Smooth muscle cell (in vitro differentiated cells): ENCODE data around the gene KCNMA1. TPM values are rescaled to one million over a fixed set of nuclear protein-coding genes. Genes with fewer than 3 reads are reported as not detected.

Experiments used
- DNase-seq: peaks from one replicate; lab custom pipeline; 2025; ENCODE audit not compliant: unreplicated experiment; lab: John Stamatoyannopoulos, UW
- H2AFZ ChIP-seq: fragments of 200-600 bp; sonication (generic); 2 replicates; pipeline ENCODE4 v1.6.0; 2016; ENCODE audit warnings: antibody characterized with exemption, low read depth, mild to moderate bottlenecking
- H3F3A ChIP-seq: fragments of 200-600 bp; sonication (generic); 2 replicates; pipeline ENCODE4 v1.6.0; 2017; ENCODE audit warnings: antibody characterized with exemption, low read depth
- H3K27ac ChIP-seq: fragments of 200-600 bp; sonication (generic); 2 replicates; pipeline ENCODE4 v1.5.1; 2016; ENCODE audit warnings: low read depth, mild to moderate bottlenecking
- H3K27me3 ChIP-seq: fragments of 200-600 bp; sonication (generic); 2 replicates; pipeline ENCODE4 v1.6.1; 2016; ENCODE audit warnings: low read depth, mild to moderate bottlenecking
- H3K36me3 ChIP-seq: fragments of 200-600 bp; sonication (generic); 2 replicates; pipeline ENCODE4 v1.5.1; 2016; ENCODE audit warnings: low read depth
- H3K4me1 ChIP-seq: fragments of 200-600 bp; sonication (generic); 2 replicates; pipeline ENCODE4 v1.5.1; 2016; ENCODE audit warnings: low read depth
- H3K4me2 ChIP-seq: fragments of 200-600 bp; sonication (generic); 2 replicates; pipeline ENCODE4 v1.6.0; 2016; ENCODE audit warnings: mild to moderate bottlenecking
- H3K4me3 ChIP-seq: fragments of 200-600 bp; sonication (generic); 2 replicates; pipeline ENCODE4 v1.5.1; 2016; ENCODE audit warnings: mild to moderate bottlenecking
- H3K79me2 ChIP-seq: fragments of 200-600 bp; sonication (generic); 2 replicates; pipeline ENCODE4 v1.6.0; 2016; ENCODE audit warnings: low read depth, mild to moderate bottlenecking
- H3K9ac ChIP-seq: fragments of 200-600 bp; sonication (generic); 2 replicates; pipeline ENCODE4 v1.6.0; 2016; ENCODE audit warnings: low read depth
- H3K9me3 ChIP-seq: fragments of 200-600 bp; sonication (generic); replicated peaks from 2 replicates; pipeline ENCODE4 v1.5.1; 2016; ENCODE audit warnings: low read depth
- H4K20me1 ChIP-seq: fragments of 200-600 bp; sonication (generic); 2 replicates; pipeline ENCODE4 v1.6.0; 2016; ENCODE audit warnings: low read depth
- WGBS: methylation state at CpG from one replicate; pipeline ENCODE4 v1.1.7; 2016; ENCODE audit warnings: low lambda C conversion rate; 5-methylcytosine and 5-hydroxymethylcytosine counted together
- polyA plus RNA-seq: library from polyadenylated mRNA; unstranded; fragments of >200 nt; fragmentation: Nextera tagmentation; extraction: Ambion mirVana; gene quantifications from 2 replicates; pipeline ENCODE4 v1.2.1, GENCODE V29; 2016
- total RNA-seq: library from RNA; depleted of rRNA; stranded (reverse); fragments of >200 nt; gene quantifications from 2 replicates; pipeline ENCODE4 v1.2.3, GENCODE V29; 2014
- TF ChIP-seq, protein P1 (sequence below): fragments of 200-600 bp; sonication (generic); IDR thresholded peaks from 2 replicates; pipeline ENCODE4 v1.5.1; 2017; ENCODE audit warnings: borderline replicate concordance, mild to moderate bottlenecking, antibody characterized with exemption; ENCODE audit not compliant: insufficient read depth, poor library complexity, severe bottlenecking

The KCNMA1 gene
- total and polyA plus RNA-seq, 2 experiments from 2014 or later = 9.1 to 23.4 TPM

DNA sequence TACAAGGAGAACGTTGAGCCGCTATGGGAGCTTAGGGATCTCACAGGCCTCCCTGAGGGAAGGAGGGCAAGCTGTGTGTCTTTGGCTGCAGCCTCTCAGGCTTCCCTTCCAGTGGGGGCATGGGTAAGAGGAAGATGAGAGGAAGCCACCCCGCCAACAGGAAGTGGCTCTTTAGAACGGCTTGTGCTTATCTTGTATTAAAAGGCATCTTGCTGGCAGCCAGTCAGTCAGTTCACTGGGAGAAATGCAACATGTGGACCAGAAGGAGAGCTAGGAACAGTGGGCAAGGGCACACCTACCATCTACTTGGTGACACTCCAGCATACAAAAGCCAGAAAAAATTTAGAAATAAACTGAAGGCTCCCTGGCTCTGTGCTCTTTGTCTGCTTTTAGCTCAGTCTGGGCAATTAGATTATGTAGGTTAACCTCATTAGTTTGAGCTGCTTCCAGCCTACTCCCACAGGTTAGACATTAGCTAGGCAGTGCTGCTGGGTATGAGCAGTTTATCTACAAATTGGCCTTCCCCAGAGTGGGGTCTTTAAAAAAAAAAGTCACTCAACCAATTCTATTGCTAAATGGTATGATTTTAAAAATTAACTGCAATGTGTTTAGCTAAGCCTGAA, 595.9 kb downstream of the KCNMA1 start:
- Histone ChIP-seq H3K79me2 (no peaks in the 10 kb centered on the region), H4K20me1 (no peaks in the 10 kb centered on the region), H2AFZ (no peak overlapping the region), H3K27ac (no peak overlapping the region), H3K27me3 (no peaks in the 10 kb centered on the region), H3K9me3 (no peaks in the 10 kb centered on the region), H3K9ac (no peak overlapping the region), H3F3A (no peaks in the 10 kb centered on the region), H3K4me1 (no peaks in the 10 kb centered on the region), H3K4me3 (no peak overlapping the region), H3K4me2 (no peak overlapping the region), H3K36me3 (no peaks in the 10 kb centered on the region)
- 56% methylated on average over 4 of the region's 4 CpGs for WGBS
- no peak for DNase-seq
- TF ChIP-seq, protein P1, sequence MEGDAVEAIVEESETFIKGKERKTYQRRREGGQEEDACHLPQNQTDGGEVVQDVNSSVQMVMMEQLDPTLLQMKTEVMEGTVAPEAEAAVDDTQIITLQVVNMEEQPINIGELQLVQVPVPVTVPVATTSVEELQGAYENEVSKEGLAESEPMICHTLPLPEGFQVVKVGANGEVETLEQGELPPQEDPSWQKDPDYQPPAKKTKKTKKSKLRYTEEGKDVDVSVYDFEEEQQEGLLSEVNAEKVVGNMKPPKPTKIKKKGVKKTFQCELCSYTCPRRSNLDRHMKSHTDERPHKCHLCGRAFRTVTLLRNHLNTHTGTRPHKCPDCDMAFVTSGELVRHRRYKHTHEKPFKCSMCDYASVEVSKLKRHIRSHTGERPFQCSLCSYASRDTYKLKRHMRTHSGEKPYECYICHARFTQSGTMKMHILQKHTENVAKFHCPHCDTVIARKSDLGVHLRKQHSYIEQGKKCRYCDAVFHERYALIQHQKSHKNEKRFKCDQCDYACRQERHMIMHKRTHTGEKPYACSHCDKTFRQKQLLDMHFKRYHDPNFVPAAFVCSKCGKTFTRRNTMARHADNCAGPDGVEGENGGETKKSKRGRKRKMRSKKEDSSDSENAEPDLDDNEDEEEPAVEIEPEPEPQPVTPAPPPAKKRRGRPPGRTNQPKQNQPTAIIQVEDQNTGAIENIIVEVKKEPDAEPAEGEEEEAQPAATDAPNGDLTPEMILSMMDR = no peak

DNA sequence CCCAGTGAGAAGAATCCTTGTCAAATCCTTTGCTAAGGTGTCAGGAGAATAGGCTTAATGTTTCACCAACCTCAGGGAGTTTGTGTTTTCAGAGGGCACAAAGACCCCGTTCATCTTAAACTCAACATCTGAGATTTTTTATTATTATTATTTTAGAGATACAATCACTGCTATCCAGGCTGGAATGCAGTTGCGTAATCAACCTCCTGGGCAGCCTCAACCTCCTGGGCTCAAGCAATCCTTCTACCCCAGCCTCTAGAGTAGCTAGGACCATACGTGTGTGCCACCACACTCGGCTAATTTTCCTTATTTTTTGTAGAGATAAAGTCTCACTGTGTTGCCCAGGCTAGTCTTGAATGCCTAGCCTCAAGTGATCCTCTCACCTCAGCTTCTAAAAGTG, 599.2 kb downstream of the KCNMA1 start:
- Histone ChIP-seq H3K36me3 (no peaks in the 10 kb centered on the region), H3K4me3 (no peak overlapping the region), H3K9me3 (no peaks in the 10 kb centered on the region), H3K27ac (no peak overlapping the region), H3K27me3 (no peaks in the 10 kb centered on the region), H3K4me2 (no peak overlapping the region), H3K79me2 (no peaks in the 10 kb centered on the region), H2AFZ (no peak overlapping the region), H3K9ac (no peak overlapping the region), H3F3A (no peaks in the 10 kb centered on the region), H3K4me1 (no peaks in the 10 kb centered on the region), H4K20me1 (no peaks in the 10 kb centered on the region)
- DNase-seq = no peak
- 85% methylated on average over 4 of the region's 4 CpGs for WGBS
- TF ChIP-seq, protein P1 = no peak

DNA sequence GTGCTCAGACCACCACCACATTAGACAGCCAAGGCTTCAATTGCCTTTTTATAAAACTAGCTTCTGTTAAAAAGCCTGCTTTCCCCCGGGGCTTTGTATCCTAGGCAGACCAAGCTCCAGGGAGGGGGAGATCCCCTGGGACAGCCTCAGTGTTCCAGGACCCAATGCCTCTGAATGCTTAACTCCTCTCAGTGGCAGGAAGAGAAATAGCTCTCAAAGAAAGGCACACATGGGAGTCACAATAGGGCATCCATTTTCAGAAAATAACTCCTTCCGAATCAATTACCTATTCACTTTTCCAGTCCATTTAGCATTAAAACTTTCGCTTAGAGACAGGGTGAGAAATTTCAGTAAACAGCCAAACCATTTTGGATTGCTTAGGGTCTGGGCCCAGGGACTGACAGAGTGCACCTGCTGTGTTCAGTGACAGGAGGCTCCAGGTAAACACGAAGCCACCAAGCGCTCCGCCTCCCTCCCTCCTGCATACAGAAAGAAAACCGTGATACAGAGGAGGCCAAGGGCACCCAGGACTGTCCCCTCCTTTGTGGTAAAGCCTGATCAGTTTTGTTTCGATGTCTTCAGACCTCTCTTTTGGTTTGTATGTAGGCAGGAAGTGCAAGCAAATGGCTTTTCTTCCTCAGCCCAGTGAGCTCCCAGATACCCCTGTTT, 599.7 kb downstream of the KCNMA1 start:
- DNase-seq = no peak
- 72% methylated on average over 8 of the region's 8 CpGs for WGBS
- H3K36me3 ChIP-seq = no peaks in the 10 kb centered on the region

More for the DNA sequence above, 599.7 kb downstream of the KCNMA1 start:
- Histone ChIP-seq H3K9me3 (no peaks in the 10 kb centered on the region), H3K4me3 (no peak overlapping the region), H3K9ac (no peak overlapping the region), H3F3A (no peaks in the 10 kb centered on the region), H4K20me1 (no peaks in the 10 kb centered on the region), H2AFZ (no peak overlapping the region), H3K79me2 (no peaks in the 10 kb centered on the region), H3K27ac (no peak overlapping the region), H3K4me2 (no peak overlapping the region), H3K4me1 (no peaks in the 10 kb centered on the region), H3K27me3 (no peaks in the 10 kb centered on the region)
- TF ChIP-seq, protein P1 = no peak
